ENCODE results near the gene CHURC1. TPM values are rescaled to one million over a fixed set of nuclear protein-coding genes. Genes with fewer than 3 reads are reported as not detected.
A peak's percentile ranks its signal among the peaks of the same experiment; 100 is the strongest.

CHURC1 gene
- total and polyA plus RNA-seq, 2 of the 13 experiments (the other 11 are each of a cell fraction or from before 2014, with no cell fraction given) = 41.1 to 74.4 TPM

- H3K27me3 ChIP-seq (ENCODE audit: control insufficient read depth in 1 of 2, insufficient read depth in 2 of 2, low read length in 2 of 2) = no peaks in the 10 kb centered on the region; a peak in 1 of 5 replicates
These were observed 1.5 kb downstream of the CHURC1 start for GRCh38 chr14:64915797-64916196.

GRCh38 chr14:64918216-64918615 lies 4.0 kb downstream of the CHURC1 start:
- POLR2A ChIA-PET = interaction anchor here (1.2 kb wide), 1 partner anchor 14 kb away, joined by 4 read pairs; no protein-coding TSS in a partner anchor
- intact Hi-C loops (cut with micrococcal nuclease; ENCODE audit: unreplicated experiment) = no loop called here

More at GRCh38 chr14:64915797-64916196, 1.5 kb downstream of the CHURC1 start:
- no peak overlapping the region for H2AFZ ChIP-seq (ENCODE audit: low read length)
- in situ Hi-C loops (cut with HindIII; ENCODE audit: extremely low pct_ligation_motif_present, low pct_unique_long_range_greater_than_20kb) = no loop called here
- peaks cover 29% of the 10 kb centered on the region for H3K79me2 ChIP-seq (ENCODE audit: insufficient read depth, low read length)
- peak overlapping the region in 1 of 3 experiments; percentile 90; a peak in 2 of 6 replicates for H3K4me3 ChIP-seq (replicated peaks in 1 of 3; ENCODE audit: insufficient read depth in 1 of 3, low read depth in 2 of 3, low read length in 3 of 3)
- H3K36me3 ChIP-seq (replicated peaks in 1 of 2; ENCODE audit: control insufficient read depth in 1 of 2, insufficient read depth in 2 of 2, low read length in 2 of 2) = no peaks in the 10 kb centered on the region
- 0 out of 2 replicates have a peak, but pooled peaks cover 3% of the 10 kb centered on the region for H4K20me1 ChIP-seq (ENCODE audit: insufficient read depth, low read length)
- no TSS peak for BruUV-seq (replicated peaks)
- 91% methylated on average over 2 of the region's 2 CpGs for WGBS (ENCODE audit: low lambda C conversion rate)
- ATAC-seq (no peak), DNase-seq (ENCODE audit: low spot score) (no peak), FAIRE-seq (no peak)
- no peak overlapping the region for H3K27ac ChIP-seq (ENCODE audit: extremely low read length, insufficient read depth, low read length)
- H3K4me1 ChIP-seq (ENCODE audit: insufficient read depth, low read length) = peaks cover 38% of the 10 kb centered on the region
- H3K4me2 ChIP-seq (ENCODE audit: low read depth, low read length) = peak overlapping the region; percentile 92
- H3K9ac ChIP-seq (ENCODE audit: insufficient read depth, low read depth, low read length) = no peak overlapping the region
- H3K9me3 ChIP-seq (ENCODE audit: low read length) = no peaks in the 10 kb centered on the region
- ChIA-PET CTCF (ENCODE audit: low intra/inter-chr PET ratio, low total read pairs) (no interaction called here), POLR2A (interaction anchor here (1.2 to 2.3 kb wide), 3 partner anchors 9 to 71 kb away, joined by 5 to 14 read pairs (median 7); partner anchors contain the start of gene FNTB)
- intact Hi-C loops (cut with micrococcal nuclease; ENCODE audit: unreplicated experiment) = loop anchor here (2.0 kb wide), 1 partner anchor 71 kb away; the partner anchor contains the start of gene FNTB
- no peak for TF ChIP-seq NAIF1 (CRISPR knock-in tag; IDR thresholded peaks at IDR 0.05; ENCODE audit: borderline replicate concordance)
- peak; percentile 92; the same call in 1 of the 2 replicates for TF ChIP-seq ZBTB33 (CRISPR knock-in tag; IDR thresholded peaks at IDR 0.05)
- no peak for TF ChIP-seq ZNF264 (CRISPR knock-in tag; IDR thresholded peaks at IDR 0.05)

More at GRCh38 chr14:64918216-64918615, 4.0 kb downstream of the CHURC1 start:
- peaks cover 38% of the 10 kb centered on the region for H3K4me1 ChIP-seq (ENCODE audit: insufficient read depth, low read length)
- DNase-seq (ENCODE audit: low spot score) (no peak), FAIRE-seq (no peak), ATAC-seq (no peak)
- H3K27ac ChIP-seq (ENCODE audit: extremely low read length, insufficient read depth, low read length) = no peak overlapping the region
- 0 out of 2 replicates have a peak, but pooled peaks cover 3% of the 10 kb centered on the region for H4K20me1 ChIP-seq (ENCODE audit: insufficient read depth, low read length)
- no peaks in the 10 kb centered on the region; a peak in 1 of 5 replicates for H3K27me3 ChIP-seq (ENCODE audit: control insufficient read depth in 1 of 2, insufficient read depth in 2 of 2, low read length in 2 of 2)
- BruUV-seq (replicated peaks) = no TSS peak
- TF ChIP-seq TAF15 (IDR thresholded peaks at IDR 0.05; ENCODE audit: low read depth, low read length, poor library complexity, severe bottlenecking) = no peak
- TF ChIP-seq RBFOX2 (IDR thresholded peaks at IDR 0.05; ENCODE audit: low read depth, low read length) = 0 out of 2 replicates have a peak, but pooled peaks have one; percentile 28
- no peak for TF ChIP-seq MTERF4 (CRISPR knock-in tag; IDR thresholded peaks at IDR 0.05)
- in situ Hi-C loops (cut with HindIII; ENCODE audit: extremely low pct_ligation_motif_present, low pct_unique_long_range_greater_than_20kb) = no loop called here
- WGBS (ENCODE audit: low lambda C conversion rate) = 97% methylated on average over 4 of the region's 4 CpGs
- no peak overlapping the region for H3K4me3 ChIP-seq (replicated peaks in 1 of 3; ENCODE audit: insufficient read depth in 1 of 3, low read depth in 2 of 3, low read length in 3 of 3)
- no peak overlapping the region for H3K4me2 ChIP-seq (ENCODE audit: low read depth, low read length)
- no peak overlapping the region for H2AFZ ChIP-seq (ENCODE audit: low read length)
- H3K9ac ChIP-seq (ENCODE audit: insufficient read depth, low read depth, low read length) = no peak overlapping the region
- peaks cover 29% of the 10 kb centered on the region for H3K79me2 ChIP-seq (ENCODE audit: insufficient read depth, low read length)
- CTCF ChIA-PET (ENCODE audit: low intra/inter-chr PET ratio, low total read pairs) = no interaction called here
- no peaks in the 10 kb centered on the region for H3K9me3 ChIP-seq (ENCODE audit: low read length)
- no peaks in the 10 kb centered on the region for H3K36me3 ChIP-seq (replicated peaks in 1 of 2; ENCODE audit: control insufficient read depth in 1 of 2, insufficient read depth in 2 of 2, low read length in 2 of 2)
